Cardiac fibroblast (primary cell): Measurements from ENCODE around the gene DHTKD1.

Source experiments
- DNase-seq, 2 donors: peaks; one replicate each; pipeline versions ENCODE4 v3.0.0 to v3.0.0-alpha.2; 2010; ENCODE audit warnings: low read depth in 2 of 2
- H3K4me3 ChIP-seq, 2 donors: replicated peaks in 1 of 2; 1 replicate in 1 of 2; 2 replicates in 1 of 2; pipeline ENCODE4 v1.5.1; 2011; ENCODE audit warnings: low read depth in 2 of 2, low read length in 2 of 2, mild to moderate bottlenecking in 2 of 2, moderate library complexity in 1 of 2
- TF ChIP-seq, protein P1 (sequence below): IDR thresholded peaks from one replicate; pipeline ENCODE4 v1.5.1; 2011; ENCODE audit warnings: low read depth, mild to moderate bottlenecking, low read length, inconsistent platforms

Gene DHTKD1

DNA sequence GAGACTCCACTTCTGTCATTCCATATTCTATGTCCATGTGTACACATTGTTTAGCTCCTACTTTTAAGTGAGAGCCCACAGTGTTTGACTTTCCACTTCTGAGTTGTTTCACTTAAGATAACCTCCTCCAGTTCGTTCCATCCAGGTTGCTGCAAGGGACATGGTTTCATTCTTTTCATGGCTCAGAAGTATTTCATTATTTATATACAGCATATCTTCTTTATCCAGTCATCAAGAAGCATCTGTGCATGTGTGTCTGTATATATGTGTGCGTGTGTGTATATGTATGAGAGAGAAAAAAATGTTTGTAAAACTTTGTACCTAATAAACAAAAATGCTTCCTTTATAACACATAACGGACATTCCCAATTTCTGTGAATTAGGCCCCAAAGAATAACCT is 66.9 kb downstream of the DHTKD1 start:
- TF ChIP-seq, protein P1, sequence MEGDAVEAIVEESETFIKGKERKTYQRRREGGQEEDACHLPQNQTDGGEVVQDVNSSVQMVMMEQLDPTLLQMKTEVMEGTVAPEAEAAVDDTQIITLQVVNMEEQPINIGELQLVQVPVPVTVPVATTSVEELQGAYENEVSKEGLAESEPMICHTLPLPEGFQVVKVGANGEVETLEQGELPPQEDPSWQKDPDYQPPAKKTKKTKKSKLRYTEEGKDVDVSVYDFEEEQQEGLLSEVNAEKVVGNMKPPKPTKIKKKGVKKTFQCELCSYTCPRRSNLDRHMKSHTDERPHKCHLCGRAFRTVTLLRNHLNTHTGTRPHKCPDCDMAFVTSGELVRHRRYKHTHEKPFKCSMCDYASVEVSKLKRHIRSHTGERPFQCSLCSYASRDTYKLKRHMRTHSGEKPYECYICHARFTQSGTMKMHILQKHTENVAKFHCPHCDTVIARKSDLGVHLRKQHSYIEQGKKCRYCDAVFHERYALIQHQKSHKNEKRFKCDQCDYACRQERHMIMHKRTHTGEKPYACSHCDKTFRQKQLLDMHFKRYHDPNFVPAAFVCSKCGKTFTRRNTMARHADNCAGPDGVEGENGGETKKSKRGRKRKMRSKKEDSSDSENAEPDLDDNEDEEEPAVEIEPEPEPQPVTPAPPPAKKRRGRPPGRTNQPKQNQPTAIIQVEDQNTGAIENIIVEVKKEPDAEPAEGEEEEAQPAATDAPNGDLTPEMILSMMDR, result no peak
- no peak for DNase-seq
- no peak overlapping the region for H3K4me3 ChIP-seq

DNA sequence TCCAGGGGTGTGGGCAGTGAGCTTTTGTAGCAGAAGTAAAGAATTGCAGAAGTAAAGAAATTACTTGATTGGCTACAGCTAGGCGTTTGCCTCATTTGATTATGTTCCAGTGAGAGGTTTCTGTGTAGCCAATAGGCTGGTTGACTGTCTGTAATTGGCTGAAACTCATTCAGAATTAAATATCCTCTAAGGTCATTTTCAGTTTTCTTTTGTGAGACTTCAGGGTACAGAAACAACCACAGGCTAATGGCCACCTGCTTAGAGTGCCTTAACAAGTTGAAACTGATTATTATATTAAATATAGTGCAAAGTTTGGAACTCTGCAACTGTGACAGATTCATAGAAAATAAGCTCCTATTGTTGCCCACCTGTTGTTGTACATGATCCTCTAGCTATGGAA is 71.3 kb downstream of the DHTKD1 start:
- DNase-seq, result no peak
- no peak overlapping the region for H3K4me3 ChIP-seq
- TF ChIP-seq, protein P1, result no peak

DNA sequence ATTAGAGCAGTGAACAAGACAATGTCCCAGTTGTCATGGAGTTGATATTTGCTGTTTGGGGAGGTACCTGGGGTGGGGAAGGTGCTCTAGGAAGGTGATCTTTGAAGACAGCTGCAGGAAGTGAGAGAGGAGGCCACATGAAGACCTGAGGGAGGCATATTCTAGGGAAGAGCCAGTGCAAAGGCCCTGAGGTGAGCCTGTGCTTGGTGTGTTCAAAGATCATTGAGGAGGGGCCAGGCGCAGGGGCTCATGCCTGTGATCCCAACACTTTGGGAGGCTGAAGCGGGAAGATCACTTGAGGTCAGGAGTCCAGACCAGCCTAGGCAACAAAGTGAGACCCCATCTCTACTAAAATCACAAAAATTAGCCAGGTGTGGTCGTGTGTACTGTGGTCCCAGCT is 75.8 kb downstream of the DHTKD1 start:
- TF ChIP-seq, protein P1, result no peak
- DNase-seq, result no peak
- no peak overlapping the region for H3K4me3 ChIP-seq

DNA sequence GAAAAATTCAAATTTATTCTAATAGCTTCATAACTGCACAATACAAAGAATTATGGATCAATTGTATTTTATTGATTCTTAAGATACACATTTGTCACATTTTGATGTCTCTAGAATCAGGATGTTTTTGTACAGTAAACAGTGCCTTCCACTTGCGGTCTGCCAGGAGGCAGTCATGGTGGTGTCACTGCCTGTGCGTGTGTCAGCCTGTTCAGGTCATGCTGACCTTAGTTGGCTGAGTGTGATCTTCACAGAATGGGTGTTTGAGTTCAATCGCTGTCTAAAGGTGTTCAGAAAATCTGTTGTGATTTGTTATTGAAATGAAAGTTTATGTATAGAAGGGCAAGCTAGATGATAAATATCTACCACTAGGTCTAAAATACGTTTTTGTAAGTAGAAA is 81.4 kb downstream of the DHTKD1 start:
- DNase-seq, result no peak
- TF ChIP-seq, protein P1, result no peak

DNA sequence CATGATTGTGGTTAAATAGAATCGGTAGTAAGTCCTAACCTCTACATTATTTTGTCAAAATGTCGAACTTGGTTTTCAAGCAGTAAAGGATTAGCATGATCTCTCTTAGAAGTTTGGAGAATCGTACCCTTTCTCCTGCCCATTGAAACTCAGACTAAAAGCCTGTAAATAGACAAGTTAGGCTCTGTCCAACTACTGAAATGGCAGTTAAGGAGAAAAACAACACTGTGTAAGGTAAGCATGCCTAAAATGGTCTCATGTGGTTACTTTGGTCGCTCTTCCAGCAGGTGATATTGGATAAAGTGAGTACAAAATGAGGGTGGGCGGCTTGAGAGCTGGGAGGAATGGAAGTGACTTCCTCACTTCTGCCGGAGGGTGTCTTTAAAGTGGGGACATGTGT is 85.8 kb downstream of the DHTKD1 start:
- TF ChIP-seq, protein P1, result no peak
- no peak overlapping the region for H3K4me3 ChIP-seq

More for the DNA sequence above, 81.4 kb downstream of the DHTKD1 start:
- H3K4me3 ChIP-seq, result no peak overlapping the region

DNA sequence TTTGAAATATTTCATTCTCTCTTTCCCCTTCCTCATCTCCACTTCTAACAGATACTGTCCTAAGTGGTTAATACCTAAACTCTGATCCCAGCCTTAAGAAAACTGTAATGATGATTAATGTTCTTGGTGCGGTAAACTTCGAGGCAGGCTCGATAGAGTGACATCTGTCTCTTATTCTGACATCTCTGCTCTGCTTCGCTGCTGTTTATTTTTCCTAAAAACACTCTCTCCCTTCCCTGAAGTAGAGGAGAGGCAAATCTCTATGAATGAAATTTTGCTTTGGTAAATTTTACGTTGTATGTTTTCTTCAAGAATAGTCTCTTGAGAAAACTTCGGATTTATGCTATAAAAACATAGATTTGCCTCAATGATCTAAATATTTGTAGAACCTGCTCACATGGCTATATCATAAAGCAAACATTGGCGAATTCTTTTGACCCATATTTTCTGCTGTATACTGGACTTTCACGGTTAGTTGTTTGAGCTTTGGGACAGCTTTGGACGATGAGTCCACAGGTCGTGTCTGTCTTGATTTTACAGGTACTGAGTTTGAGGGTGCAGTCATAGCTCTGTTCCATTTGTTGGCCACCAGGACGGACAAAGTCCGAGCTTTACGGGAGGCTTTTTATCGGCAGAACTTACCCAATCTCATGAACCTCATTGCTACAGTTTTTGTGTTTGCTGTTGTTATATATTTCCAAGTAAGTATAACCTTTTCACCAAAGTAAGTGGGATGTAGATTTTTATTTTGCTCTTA is 87.8 kb downstream of the DHTKD1 start:
- no peak for DNase-seq
- TF ChIP-seq, protein P1, result no peak
- H3K4me3 ChIP-seq, result no peak overlapping the region

More for the DNA sequence above, 85.8 kb downstream of the DHTKD1 start:
- DNase-seq, result no peak

DNA sequence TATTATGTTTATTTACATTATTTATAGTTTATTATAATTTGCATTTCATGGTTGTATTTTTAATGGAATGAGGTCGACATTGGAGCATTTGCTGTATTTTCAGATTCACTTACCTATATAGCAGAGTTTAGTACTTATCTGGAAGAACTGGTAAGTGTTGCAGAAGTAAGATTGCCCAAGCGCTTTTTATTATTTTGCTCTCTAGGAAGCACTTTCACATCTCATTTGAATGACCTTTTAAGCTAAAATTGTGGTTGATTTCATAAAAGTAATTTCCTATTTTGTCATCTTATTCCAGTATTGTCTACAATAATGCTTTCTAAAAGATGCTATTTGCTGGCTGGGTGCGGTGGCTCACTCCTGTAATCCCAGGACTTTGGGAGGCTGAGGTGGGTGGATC is 89.4 kb downstream of the DHTKD1 start:
- H3K4me3 ChIP-seq, result no peak overlapping the region
- DNase-seq, result no peak
- TF ChIP-seq, protein P1, result no peak
